ENCODE measurements around the gene PRKAG3. TPM values are rescaled to one million over a fixed set of nuclear protein-coding genes. Genes with fewer than 3 reads are reported as not detected.
A peak's percentile ranks its signal among the peaks of the same experiment; 100 is the strongest.

PRKAG3 gene
- total RNA-seq, 1 donor from 2014 or later: not detected

DNA sequence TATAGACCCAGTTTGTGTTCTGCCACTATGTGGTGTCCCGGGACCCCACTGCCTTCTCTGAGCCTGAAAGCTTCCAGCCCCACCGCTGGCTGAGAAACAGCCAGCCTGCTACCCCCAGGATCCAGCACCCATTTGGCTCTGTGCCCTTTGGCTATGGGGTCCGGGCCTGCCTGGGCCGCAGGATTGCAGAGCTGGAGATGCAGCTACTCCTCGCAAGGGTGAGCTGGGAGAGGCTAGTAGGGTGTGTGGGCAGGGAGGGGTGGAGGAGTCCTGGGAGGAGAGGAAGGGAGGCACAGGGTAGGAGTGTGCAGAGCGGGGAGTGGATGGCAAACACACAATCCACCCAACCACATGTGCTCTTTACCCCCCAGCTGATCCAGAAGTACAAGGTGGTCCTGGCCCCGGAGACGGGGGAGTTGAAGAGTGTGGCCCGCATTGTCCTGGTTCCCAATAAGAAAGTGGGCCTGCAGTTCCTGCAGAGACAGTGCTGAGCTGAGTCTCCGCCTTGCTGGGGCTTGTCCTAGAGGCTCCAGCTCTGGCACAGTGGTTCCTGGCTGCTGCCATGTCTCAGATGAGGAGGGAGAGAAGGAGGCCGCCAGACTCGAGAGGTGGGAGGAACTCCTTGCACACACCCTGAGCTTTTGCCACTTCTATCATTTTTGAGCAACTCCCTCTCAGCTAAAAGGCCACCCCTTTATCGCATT lies 16.9 kb downstream of the PRKAG3 start:
- no peak for DNase-seq (ENCODE audit: low read depth in 2 of 2)

DNA sequence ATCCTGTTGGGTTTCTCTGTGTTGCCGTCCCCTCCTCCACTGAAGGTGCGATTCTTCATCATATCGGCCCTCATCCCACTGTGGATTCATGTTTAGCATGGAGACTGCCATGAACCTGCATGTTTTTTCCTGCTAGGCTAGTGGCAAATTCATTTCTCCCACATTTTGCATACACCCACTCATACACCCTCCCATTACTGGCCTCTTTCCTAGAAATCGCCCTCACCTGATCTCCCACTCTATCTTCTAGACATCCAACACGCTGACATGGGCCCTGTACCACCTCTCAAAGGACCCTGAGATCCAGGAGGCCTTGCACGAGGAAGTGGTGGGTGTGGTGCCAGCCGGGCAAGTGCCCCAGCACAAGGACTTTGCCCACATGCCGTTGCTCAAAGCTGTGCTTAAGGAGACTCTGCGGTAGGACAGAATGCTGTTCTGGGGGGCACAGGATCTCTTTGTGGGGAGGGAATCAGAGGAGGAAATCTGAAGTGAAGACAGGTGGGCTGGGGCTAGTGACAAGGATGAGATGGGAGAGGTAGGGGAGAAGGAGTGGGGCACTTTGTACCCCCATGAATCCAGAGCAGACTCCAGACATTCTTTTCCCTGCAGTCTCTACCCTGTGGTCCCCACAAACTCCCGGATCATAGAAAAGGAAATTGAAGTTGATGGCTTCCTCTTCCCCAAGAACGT lies 17.7 kb downstream of the PRKAG3 start:
- no peak for DNase-seq (ENCODE audit: low read depth in 2 of 2)

GRCh38 chr2:218812861-218813260 lies 18.7 kb downstream of the PRKAG3 start:
- no peak for DNase-seq (ENCODE audit: low read depth in 2 of 2)

GRCh38 chr2:218812096-218812815 lies 19.3 kb downstream of the PRKAG3 start:
- no peak for DNase-seq (ENCODE audit: low read depth in 2 of 2)

DNA sequence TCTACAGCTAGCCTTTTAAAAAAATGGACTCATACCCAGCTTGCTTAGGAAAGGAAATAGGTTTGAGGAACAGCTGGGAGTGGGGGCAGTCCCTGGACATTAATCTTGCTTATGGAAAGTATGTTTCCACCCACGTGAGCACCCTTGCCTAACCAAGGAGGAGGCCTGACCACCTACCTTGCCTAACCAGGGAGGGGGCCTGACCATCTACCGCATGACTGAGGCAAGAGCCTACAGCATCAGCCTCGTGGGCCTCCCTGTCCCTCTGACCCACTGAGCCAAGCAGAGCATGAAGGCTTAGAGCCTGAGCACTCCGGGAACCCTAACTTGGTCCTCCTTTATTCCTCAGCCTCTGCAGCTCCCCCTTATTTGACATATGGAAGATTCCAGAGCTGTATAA lies 20.2 kb downstream of the PRKAG3 start:
- DNase-seq (ENCODE audit: low read depth in 2 of 2): no peak

GRCh38 chr2:218810256-218810655 lies 21.3 kb downstream of the PRKAG3 start:
- DNase-seq (ENCODE audit: low read depth in 2 of 2): no peak

GRCh38 chr2:218809515-218809914 lies 22.1 kb downstream of the PRKAG3 start:
- no peak for DNase-seq (ENCODE audit: low read depth in 2 of 2)

DNA sequence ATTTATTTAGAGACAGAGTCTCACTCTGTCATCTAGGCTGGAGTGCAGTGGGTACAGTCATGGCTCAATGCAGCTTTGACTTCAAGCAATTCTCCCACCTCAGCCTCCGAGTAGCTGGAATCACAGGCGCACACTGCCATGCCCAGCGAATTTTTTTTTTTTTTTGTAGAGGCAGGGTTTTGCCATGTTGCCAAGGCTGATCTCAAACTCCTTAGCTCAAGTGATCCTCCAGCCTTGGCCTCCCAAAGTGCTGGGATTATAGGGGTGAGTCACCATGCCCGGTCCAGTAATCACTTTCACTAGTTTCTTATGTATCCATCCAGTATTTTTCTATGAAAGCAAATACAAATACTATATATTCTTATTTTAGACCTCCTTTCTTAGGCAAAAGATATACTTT lies 24.0 kb downstream of the PRKAG3 start:
- no peak for DNase-seq (ENCODE audit: low read depth in 2 of 2)

GRCh38 chr2:218806346-218806978 lies 25.1 kb downstream of the PRKAG3 start:
- DNase-seq (ENCODE audit: low read depth in 2 of 2): no peak

DNA sequence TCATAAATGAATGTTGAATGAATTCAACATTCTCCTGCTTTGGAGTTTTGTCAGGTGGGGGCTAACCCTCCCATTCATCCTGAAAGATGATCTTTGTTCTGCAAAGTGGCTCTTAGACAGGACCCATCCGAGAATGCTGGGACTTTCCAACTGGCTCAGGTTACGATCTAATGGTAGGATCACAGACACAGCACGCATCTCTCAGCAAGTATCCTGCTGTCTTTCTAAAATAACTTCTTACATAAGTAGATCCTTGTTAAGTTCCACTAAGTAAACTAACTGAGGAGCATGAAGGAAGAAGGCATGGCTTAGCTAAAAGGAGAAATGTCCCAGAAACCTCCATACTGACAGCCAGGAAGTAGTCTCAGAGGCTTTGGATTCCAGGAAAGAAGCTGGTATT lies 26.0 kb downstream of the PRKAG3 start:
- DNase-seq (ENCODE audit: low read depth in 2 of 2): peak in 1 of 2 donors; percentile 16

- DNase-seq (ENCODE audit: low read depth in 2 of 2): no peak
Observed at GRCh38 chr2:218804817-218805216, 26.8 kb downstream of the PRKAG3 start.

- DNase-seq (ENCODE audit: low read depth in 2 of 2): no peak
Observed at GRCh38 chr2:218802386-218802994, 29.1 kb downstream of the PRKAG3 start.

DNA sequence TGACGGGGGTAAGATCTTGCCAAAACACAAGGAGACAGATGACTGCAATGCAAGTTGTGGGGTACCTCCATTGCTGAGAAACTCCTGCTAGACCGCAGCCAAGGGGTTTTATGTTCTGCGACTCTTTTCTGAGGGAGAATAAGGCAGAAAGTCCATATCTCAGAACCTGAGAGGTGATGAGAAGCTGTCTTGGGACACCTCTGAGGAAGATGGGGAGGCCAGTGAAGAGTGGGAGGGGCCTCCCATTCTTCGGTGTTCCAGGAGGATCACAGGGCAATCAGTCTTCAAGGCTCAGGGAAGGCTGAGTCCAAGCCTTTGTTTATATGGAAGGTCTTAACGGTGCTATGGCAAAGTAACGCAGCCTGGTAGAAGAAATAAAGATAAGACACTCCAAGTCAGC lies 31.6 kb downstream of the PRKAG3 start:
- DNase-seq (ENCODE audit: low read depth in 2 of 2): no peak

- no peak for DNase-seq (ENCODE audit: low read depth in 2 of 2)
Observed at GRCh38 chr2:218798767-218799504, 32.7 kb downstream of the PRKAG3 start.

DNA sequence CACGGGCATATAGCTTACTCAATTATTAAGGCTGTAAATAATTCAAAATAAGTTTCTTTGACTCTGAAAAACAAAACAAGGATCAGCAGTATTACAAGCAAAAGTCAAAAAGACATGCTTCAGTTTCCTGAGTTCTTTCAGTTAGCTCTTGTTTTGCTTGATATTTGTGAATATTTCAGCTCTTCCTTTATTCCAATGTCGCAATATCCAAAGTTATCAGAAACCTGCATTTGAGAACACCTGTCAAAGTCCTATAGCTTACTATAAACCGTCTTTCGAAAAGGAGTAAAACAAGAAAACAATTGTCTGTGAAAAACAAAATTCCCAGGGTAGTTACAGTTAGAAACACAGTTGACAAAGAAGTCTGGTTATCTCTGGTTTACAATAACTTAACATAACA lies 34.9 kb downstream of the PRKAG3 start:
- no peak for DNase-seq (ENCODE audit: low read depth in 2 of 2)

DNA sequence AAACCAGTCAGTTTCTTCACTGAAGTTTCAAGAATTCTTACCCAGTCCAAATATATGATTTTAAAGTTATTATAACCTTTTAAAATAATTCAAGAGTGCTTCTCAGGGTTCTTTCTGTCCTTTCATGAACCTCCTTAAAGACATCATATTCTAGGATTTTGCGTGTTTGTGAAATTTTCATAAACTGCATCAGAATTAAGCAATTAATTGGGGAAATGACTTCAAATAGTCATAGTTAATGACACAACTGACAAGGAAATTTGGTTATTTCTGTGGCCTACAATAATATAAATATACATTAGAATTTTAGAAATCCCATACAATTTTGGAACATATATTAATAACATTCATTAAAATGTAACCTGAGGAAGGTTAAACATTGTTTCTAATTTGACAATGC lies 39.2 kb downstream of the PRKAG3 start:
- no peak for DNase-seq (ENCODE audit: low read depth in 2 of 2)

GRCh38 chr2:218788529-218789255 lies 42.9 kb downstream of the PRKAG3 start:
- DNase-seq (ENCODE audit: low read depth in 2 of 2): no peak

- no peak for DNase-seq (ENCODE audit: low read depth in 2 of 2)
Observed at GRCh38 chr2:218786133-218786532, 45.5 kb downstream of the PRKAG3 start.

DNA sequence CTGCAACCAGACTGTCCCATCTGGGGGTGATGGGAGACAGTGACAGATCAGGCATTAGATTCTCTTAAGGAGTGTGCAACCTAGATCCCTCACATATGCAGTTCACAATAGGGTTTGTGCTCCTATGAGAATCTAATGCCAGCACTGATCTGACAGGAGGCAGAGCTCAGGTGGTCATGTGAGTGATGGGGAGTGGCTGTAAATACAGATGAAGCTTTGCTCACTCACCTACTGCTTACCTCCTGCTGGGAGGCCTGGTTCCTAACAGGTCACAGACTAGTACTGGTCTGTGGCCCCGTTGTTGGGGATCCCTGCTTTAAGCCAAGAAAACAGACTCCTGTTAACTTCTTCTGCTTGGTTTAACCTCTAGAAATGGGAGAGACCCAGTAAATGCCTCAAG lies 46.5 kb downstream of the PRKAG3 start:
- no peak for DNase-seq (ENCODE audit: low read depth in 2 of 2)

GRCh38 chr2:218783688-218784087 lies 47.9 kb downstream of the PRKAG3 start:
- no peak for DNase-seq (ENCODE audit: low read depth in 2 of 2)

DNA sequence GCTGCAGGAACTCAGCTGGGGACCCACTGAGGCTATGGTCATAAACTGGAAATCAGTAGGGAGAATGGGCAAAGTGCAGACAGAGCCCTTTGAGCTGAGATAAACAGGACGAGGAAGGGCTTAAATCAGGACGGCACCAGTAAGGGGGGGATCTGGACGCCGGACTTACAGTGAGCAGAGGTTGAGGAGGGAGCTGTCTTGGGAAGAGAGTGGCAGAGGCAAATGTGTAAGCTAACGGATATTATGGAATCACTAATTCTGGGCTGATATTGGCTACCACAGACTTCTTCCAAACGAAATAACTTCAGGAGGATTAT lies 49.1 kb downstream of the PRKAG3 start:
- peak in 1 of 2 donors; percentile 4 for DNase-seq (ENCODE audit: low read depth in 2 of 2)

Measured in dermis microvascular lymphatic vessel endothelial cell (primary cell).